Ishikawa (cell line): ENCODE results near the gene FKBP2.

Source experiments
- CEBPB ChIP-seq: IDR thresholded peaks from 2 replicates; pipeline ENCODE4 v1.6.1; 2012
- EGR1 ChIP-seq: IDR thresholded peaks from 2 replicates; pipeline ENCODE4 v1.6.1; 2012
- EP300 ChIP-seq: IDR thresholded peaks from 2 replicates; pipeline ENCODE4 v1.6.1; 2012; ENCODE audit warnings: borderline replicate concordance
- FOXM1 ChIP-seq: IDR thresholded peaks from 2 replicates; pipeline ENCODE4 v1.6.1; 2012; ENCODE audit warnings: low read depth, borderline replicate concordance
- NFIC ChIP-seq: IDR thresholded peaks from 2 replicates; pipeline ENCODE4 v1.6.1; 2012
- RAD21 ChIP-seq: IDR thresholded peaks from 2 replicates; pipeline ENCODE4 v1.6.1; 2012; ENCODE audit warnings: low read depth
- TCF12 ChIP-seq: IDR thresholded peaks from 2 replicates; pipeline ENCODE4 v1.6.1; 2012; ENCODE audit warnings: low read depth
- YY1 ChIP-seq: IDR thresholded peaks from 2 replicates; pipeline ENCODE4 v1.6.1; 2012; ENCODE audit warnings: low read depth
- ZBTB7A ChIP-seq: IDR thresholded peaks from 2 replicates; pipeline ENCODE4 v1.6.1; 2012; ENCODE audit warnings: low read depth
- TF ChIP-seq, protein P1 (sequence below): IDR thresholded peaks from 2 replicates; pipeline ENCODE4 v1.6.1; 2012; ENCODE audit warnings: low read depth, mild to moderate bottlenecking
- TF ChIP-seq, protein P2 (sequence below): IDR thresholded peaks from 2 replicates; pipeline ENCODE4 v1.6.1; 2012
- TF ChIP-seq, protein P3 (sequence below): IDR thresholded peaks from 2 replicates; pipeline ENCODE4 v1.6.1; 2012

GRCh38 chr11:64286801-64287159 lies 45.9 kb downstream of the FKBP2 start:
- TF ChIP-seq EP300 (no peak), FOXM1 (no peak), TCF12 (no peak), ZBTB7A (no peak), CEBPB (no peak), YY1 (no peak), NFIC (no peak), EGR1 (no peak), RAD21 (no peak)
- TF ChIP-seq, protein P1, sequence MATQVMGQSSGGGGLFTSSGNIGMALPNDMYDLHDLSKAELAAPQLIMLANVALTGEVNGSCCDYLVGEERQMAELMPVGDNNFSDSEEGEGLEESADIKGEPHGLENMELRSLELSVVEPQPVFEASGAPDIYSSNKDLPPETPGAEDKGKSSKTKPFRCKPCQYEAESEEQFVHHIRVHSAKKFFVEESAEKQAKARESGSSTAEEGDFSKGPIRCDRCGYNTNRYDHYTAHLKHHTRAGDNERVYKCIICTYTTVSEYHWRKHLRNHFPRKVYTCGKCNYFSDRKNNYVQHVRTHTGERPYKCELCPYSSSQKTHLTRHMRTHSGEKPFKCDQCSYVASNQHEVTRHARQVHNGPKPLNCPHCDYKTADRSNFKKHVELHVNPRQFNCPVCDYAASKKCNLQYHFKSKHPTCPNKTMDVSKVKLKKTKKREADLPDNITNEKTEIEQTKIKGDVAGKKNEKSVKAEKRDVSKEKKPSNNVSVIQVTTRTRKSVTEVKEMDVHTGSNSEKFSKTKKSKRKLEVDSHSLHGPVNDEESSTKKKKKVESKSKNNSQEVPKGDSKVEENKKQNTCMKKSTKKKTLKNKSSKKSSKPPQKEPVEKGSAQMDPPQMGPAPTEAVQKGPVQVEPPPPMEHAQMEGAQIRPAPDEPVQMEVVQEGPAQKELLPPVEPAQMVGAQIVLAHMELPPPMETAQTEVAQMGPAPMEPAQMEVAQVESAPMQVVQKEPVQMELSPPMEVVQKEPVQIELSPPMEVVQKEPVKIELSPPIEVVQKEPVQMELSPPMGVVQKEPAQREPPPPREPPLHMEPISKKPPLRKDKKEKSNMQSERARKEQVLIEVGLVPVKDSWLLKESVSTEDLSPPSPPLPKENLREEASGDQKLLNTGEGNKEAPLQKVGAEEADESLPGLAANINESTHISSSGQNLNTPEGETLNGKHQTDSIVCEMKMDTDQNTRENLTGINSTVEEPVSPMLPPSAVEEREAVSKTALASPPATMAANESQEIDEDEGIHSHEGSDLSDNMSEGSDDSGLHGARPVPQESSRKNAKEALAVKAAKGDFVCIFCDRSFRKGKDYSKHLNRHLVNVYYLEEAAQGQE, result no peak
- TF ChIP-seq, protein P2, sequence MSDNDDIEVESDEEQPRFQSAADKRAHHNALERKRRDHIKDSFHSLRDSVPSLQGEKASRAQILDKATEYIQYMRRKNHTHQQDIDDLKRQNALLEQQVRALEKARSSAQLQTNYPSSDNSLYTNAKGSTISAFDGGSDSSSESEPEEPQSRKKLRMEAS, result no peak
- TF ChIP-seq, protein P3, sequence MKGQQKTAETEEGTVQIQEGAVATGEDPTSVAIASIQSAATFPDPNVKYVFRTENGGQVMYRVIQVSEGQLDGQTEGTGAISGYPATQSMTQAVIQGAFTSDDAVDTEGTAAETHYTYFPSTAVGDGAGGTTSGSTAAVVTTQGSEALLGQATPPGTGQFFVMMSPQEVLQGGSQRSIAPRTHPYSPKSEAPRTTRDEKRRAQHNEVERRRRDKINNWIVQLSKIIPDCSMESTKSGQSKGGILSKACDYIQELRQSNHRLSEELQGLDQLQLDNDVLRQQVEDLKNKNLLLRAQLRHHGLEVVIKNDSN, result no peak
